Mucosa of rectum (tissue), 2 donors: ENCODE data around the gene KCNC2.

ENCODE experiments used
- H3K27ac ChIP-seq, 2 donors: one replicate each; pipeline ENCODE4 v1.7.0; 2013; ENCODE audit warnings: inconsistent platforms in 2 of 2, low read depth in 2 of 2, low read length in 2 of 2
- H3K27me3 ChIP-seq, 2 donors: one replicate each; pipeline ENCODE4 v1.7.0; 2013; ENCODE audit warnings: low read length in 2 of 2; ENCODE audit not compliant: control insufficient read depth in 2 of 2, insufficient read depth in 2 of 2
- H3K36me3 ChIP-seq, 2 donors: one replicate each; pipeline ENCODE4 v1.7.0; 2013; ENCODE audit warnings: low read length in 2 of 2; ENCODE audit not compliant: control insufficient read depth in 2 of 2, insufficient read depth in 2 of 2
- H3K4me1 ChIP-seq, 2 donors: one replicate each; pipeline ENCODE4 v1.7.0; 2013; ENCODE audit warnings: low read length in 2 of 2, mild to moderate bottlenecking in 1 of 2; ENCODE audit not compliant: control insufficient read depth in 2 of 2, insufficient read depth in 2 of 2
- H3K4me3 ChIP-seq, 2 donors: one replicate each; pipeline ENCODE4 v1.7.0; 2013; ENCODE audit warnings: low read length in 2 of 2
- H3K9ac ChIP-seq, 2 donors: one replicate each; pipeline ENCODE4 v1.7.0; 2013; ENCODE audit warnings: low read length in 2 of 2, low read depth in 1 of 2, mild to moderate bottlenecking in 1 of 2
- H3K9me3 ChIP-seq, 2 donors: one replicate each; pipeline ENCODE4 v1.7.0; 2013; ENCODE audit warnings: low read length in 2 of 2; ENCODE audit not compliant: control insufficient read depth in 2 of 2
- donor health status: healthy.
- donor health status: Normal muscosa, but diverticular disease.

KCNC2 gene

DNA sequence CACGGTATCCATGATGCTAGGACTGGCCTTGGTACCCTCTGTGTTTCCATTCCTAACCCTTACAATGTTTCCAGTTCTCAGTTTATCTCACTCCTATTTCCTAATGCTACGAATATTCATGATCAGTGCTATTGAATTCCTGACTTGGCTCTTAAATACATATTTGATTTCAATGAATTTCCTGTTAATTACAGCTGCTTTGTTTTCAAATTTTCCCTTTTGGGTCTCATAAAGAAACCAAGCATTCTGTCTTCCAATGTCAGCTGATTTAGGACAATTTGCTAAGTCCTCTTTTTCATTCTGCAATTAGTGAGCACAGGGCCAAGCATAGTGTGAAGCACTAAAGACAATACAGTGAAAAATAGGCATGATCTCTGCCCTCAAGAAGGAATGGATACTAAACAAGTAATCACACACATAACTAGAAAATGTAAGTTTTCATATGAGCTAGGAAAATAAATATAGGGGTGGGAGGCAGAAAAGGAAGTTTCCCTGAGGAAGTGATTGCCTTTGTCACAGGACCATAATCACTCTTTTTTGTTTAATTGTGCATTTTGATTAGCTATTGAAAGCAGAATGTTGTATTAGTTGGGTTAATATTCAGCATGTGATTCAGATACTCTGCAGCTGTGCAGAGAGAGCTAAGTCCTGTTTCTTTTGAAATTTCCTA is 88.5 kb downstream of the KCNC2 start:
- Histone ChIP-seq H3K9ac (no peak overlapping the region), H3K36me3 (no peaks in the 10 kb centered on the region), H3K27ac (no peak overlapping the region), H3K4me3 (no peak overlapping the region), H3K9me3 (no peaks in the 10 kb centered on the region), H3K4me1 (no peaks in the 10 kb centered on the region), H3K27me3 (no peaks in the 10 kb centered on the region)

DNA sequence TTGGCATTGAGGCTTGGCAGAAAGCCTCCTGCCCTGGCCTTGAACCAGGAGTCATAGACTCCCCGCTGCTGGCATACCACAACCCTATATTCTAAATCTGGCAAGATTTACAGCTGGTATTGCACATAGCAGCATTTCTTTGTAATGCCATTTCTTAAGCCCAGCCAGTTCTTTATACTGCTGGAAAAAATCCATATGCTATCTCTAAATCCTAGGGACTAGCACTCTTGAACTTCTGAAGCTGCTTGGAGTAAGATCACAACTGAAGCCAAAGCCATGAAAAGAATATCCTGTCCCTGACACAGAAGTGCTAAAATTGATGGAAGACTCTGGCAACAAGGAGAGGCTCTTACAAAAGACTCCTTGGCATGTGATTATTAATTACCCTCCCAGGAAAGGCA is 89.3 kb downstream of the KCNC2 start:
- Histone ChIP-seq H3K4me1 (no peaks in the 10 kb centered on the region), H3K9ac (no peak overlapping the region), H3K36me3 (no peaks in the 10 kb centered on the region), H3K4me3 (no peak overlapping the region), H3K9me3 (no peaks in the 10 kb centered on the region), H3K27me3 (no peaks in the 10 kb centered on the region), H3K27ac (no peak overlapping the region)

DNA sequence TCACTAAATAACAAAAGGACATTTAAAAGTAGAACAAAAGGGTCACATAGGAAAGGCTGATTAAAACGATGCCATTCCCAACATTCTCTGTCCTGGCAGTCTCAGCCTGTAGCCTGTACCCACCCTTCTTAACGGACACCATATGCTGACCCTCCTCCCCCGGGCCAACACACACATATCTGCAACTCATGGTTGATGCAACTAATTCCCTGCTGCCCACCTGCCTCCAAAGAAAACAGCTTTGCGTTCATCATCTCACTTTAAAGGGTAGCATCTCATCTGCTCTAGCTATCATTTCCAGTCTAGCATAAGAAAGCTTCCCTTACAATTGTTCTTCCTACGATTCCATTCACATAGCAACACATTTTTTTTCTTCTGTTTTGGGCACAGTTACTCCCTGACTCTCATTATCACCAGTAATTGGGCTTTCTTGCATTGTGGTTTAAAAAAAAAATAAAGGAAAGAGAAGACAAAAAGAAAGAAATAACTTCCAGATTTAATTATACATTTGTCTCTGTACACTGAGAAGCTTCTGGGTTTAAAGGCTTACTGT is 92.9 kb downstream of the KCNC2 start:
- Histone ChIP-seq H3K4me1 (no peaks in the 10 kb centered on the region), H3K9ac (no peak overlapping the region), H3K4me3 (no peak overlapping the region), H3K9me3 (no peaks in the 10 kb centered on the region), H3K27me3 (no peaks in the 10 kb centered on the region), H3K36me3 (no peaks in the 10 kb centered on the region), H3K27ac (no peak overlapping the region)

DNA sequence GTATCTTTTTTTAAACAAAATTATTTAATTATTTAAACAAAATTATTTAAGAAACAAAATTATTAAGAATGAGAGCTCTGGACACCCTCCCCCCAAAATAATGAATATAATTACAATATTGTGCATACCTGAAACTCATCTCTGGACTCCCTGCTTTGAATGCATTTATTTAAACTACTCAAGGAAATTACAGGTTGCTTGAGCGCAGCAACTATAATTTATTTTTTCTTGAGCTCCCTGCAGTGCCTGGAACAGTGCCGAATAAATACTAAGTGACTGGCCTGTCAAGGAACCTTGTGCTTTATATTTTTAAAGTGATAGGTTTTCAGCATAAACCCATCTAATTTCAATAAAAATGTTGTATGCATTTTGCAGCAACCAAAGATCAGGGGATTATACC is 93.9 kb downstream of the KCNC2 start:
- Histone ChIP-seq H3K27me3 (no peaks in the 10 kb centered on the region), H3K9ac (no peak overlapping the region), H3K4me1 (no peaks in the 10 kb centered on the region), H3K9me3 (no peaks in the 10 kb centered on the region), H3K4me3 (no peak overlapping the region), H3K36me3 (no peaks in the 10 kb centered on the region), H3K27ac (no peak overlapping the region)

DNA sequence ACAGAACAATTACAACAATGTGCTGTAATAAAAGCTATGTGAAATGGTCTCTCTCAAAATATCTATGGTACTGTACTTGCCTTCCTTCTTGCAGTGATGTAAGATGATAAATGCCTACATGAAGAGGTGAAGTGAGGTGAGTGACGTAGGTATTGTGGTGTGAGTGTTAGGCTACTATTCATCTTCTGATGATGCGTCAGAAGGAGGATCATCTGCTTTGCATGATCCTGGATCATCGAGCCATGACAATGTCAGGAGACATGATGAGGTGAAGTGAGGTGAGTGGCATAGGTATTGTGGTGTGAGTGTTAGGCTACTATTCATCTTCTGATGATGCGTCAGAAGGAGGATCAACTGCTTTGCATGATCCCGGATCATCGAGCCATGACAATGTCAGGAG is 105.8 kb downstream of the KCNC2 start:
- H3K9me3 ChIP-seq: no peaks in the 10 kb centered on the region
- no peak overlapping the region for H3K4me3 ChIP-seq
- H3K9ac ChIP-seq: no peak overlapping the region
- no peaks in the 10 kb centered on the region for H3K27me3 ChIP-seq
- H3K36me3 ChIP-seq: no peaks in the 10 kb centered on the region
- H3K27ac ChIP-seq: no peak overlapping the region
- no peaks in the 10 kb centered on the region for H3K4me1 ChIP-seq

DNA sequence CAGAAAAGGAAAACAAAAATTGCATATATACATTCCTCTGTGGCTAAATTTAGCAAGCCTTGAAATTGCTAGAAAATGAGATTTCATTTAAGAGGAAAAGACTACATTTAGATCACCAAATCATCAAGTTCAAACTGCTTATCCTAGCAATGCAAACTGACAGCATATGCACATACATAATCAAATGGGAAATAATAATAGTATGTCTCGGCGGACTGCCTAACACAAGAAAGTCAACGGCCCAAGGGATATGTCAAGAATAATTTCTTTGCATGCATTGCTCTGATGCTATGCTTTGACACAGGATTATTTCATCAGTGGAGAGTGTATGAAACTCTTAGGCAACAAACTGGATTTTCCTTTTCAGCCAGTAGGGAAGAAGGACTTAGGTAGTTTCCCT is 107.9 kb downstream of the KCNC2 start:
- Histone ChIP-seq H3K4me3 (no peak overlapping the region), H3K36me3 (no peaks in the 10 kb centered on the region), H3K27me3 (no peaks in the 10 kb centered on the region), H3K27ac (no peak overlapping the region), H3K9ac (no peak overlapping the region), H3K9me3 (no peaks in the 10 kb centered on the region), H3K4me1 (no peaks in the 10 kb centered on the region)

DNA sequence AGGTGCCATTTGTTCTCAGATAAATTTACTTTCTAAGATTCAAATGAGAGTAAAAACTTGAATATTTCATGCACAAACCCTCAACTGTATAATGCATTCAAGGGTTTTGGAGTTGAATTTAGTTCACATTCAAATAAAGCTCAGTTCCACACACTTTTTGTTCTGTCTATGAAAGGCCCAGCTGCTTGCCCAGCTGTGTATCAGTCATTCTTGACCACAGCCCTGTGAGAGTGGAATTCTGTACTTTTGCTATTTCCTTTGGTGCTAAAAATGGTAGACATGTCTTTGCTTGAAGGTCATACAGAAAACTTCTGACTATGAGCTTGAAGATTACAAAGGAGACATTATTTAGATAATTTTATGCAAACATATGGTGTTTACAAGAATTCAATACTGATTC is 110.4 kb downstream of the KCNC2 start:
- H3K9me3 ChIP-seq: no peaks in the 10 kb centered on the region
- no peak overlapping the region for H3K4me3 ChIP-seq
- no peaks in the 10 kb centered on the region for H3K36me3 ChIP-seq
- H3K27me3 ChIP-seq: no peaks in the 10 kb centered on the region
- no peak overlapping the region for H3K9ac ChIP-seq
- H3K4me1 ChIP-seq: no peaks in the 10 kb centered on the region
- no peak overlapping the region for H3K27ac ChIP-seq

DNA sequence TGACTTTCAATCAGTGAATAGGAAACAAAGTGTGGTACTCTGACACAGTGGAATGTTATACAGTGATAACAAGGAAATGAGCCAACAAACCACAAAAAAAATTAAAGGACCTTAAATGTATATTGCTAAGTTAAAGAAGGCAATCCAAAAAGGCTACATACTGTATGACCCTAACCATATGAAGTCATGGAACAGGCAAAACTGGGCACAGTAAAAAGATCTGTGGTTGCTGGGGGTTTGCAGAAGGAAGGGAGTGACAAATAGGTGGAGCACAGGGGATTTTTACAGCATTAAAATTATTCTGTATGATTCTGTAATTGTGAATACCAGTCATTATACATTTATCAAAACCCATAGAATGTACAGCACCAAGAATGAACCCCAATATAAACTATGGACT is 112.6 kb downstream of the KCNC2 start:
- Histone ChIP-seq H3K9ac (no peak overlapping the region), H3K4me1 (no peaks in the 10 kb centered on the region), H3K27me3 (no peaks in the 10 kb centered on the region), H3K36me3 (no peaks in the 10 kb centered on the region), H3K4me3 (no peak overlapping the region), H3K27ac (no peak overlapping the region), H3K9me3 (no peaks in the 10 kb centered on the region)

DNA sequence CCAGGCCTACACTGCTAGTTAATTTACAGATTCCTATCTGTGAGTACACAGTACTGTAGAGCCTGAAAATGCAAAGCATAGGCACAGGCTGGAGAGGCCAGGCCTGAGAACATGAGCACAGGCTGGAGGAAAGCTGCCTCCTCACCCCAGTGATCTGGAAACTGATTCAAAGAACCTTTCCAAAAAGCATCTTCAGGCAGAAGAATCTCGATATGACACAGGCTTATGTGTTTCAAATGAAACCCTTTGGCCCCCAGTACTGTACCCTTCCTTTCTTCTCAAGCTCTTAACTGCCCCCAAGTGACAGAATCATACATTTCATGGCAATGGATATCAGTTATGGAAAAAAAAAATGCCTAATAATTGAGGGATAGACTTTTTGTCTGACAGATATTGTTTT is 122.0 kb downstream of the KCNC2 start:
- Histone ChIP-seq H3K27ac (no peak overlapping the region), H3K4me3 (no peak overlapping the region), H3K36me3 (no peaks in the 10 kb centered on the region), H3K9ac (no peak overlapping the region), H3K4me1 (no peaks in the 10 kb centered on the region), H3K27me3 (no peaks in the 10 kb centered on the region), H3K9me3 (no peaks in the 10 kb centered on the region)

DNA sequence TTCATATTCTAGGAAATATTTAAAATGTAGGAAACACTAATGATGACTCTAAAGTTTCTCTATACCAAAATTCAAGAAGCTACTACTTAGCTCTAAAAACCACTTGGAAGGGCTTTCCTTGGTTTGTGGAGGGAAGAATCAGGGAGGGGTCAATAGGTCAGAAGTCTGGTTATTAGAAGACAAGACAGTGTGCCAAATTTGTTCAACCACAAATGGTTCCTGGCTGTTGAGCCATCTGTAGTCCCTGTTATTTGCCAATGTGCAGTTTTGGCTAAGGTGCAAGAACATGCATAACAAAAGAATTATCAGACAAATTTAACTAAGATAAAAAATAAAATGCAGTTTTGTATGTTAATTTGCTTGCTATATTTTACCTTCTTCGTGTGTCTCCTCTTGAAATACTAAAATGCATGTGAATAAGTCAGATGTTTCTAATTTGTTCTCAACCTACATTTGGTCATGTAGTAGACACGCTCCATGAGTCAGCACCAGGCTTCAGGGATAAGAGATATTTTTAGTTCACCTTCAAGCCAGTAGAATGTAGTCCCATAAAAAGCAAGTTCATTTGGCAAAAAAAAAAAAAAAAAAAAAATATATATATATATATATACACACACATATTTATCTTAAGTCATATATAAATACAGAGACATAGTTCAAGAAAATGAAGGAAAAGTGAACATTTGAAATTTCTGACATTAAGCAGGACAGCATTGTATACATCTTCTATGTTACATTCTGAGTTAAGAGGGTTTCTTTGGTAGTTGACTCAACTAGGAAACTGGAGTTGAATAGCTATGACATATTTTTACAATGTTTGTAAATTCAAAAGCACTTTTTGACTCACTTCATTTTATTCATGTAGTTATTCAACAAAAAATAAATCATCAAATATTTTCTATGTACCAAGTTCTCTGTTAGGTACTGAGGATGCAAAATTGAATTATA is 123.3 kb downstream of the KCNC2 start:
- Histone ChIP-seq H3K9me3 (no peaks in the 10 kb centered on the region), H3K4me3 (no peak overlapping the region), H3K9ac (no peak overlapping the region), H3K27me3 (no peaks in the 10 kb centered on the region), H3K4me1 (no peaks in the 10 kb centered on the region), H3K27ac (no peak overlapping the region), H3K36me3 (no peaks in the 10 kb centered on the region)
